ENCODE data around the gene ATP1A3.

ATP1A3 gene

DNA sequence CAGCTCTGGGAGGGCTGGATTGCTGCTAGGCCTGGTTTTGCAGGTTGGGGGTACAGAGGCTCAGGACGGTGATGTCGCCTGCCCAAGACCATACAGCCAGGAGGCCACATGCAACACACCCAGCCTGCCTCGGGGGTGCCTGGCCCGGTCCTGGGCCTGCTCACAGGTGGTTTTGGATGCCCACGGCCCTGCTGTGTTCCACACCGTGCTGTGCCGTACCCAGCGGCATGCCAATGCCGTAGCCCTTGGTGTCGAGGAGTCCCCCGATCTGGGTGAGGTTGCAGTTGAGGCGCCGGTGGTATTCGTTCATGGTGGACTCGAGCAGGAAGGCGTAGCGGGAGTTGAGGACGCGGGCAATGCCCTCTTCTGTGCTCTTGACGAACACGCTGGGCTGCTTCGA lies 11.5 kb upstream of the ATP1A3 start:
- Histone ChIP-seq H3K9me3 (ENCODE audit: insufficient read depth, low read depth, low read length) (no peaks in the 10 kb centered on the region), H3K27ac (ENCODE audit: low read length) (no peak overlapping the region), H3K27me3 (ENCODE audit: insufficient read depth, low read length) (peaks cover 20% of the 10 kb centered on the region), H3K4me1 (ENCODE audit: insufficient read depth, low read length) (no peaks in the 10 kb centered on the region), H3K9ac (ENCODE audit: low read depth, low read length) (no peak overlapping the region), H3K4me3 (ENCODE audit: low read length) (no peak overlapping the region), H3K36me3 (ENCODE audit: insufficient read depth, low read depth, low read length) (peaks cover 17% of the 10 kb centered on the region; the same call in 1 of the 2 replicates)

DNA sequence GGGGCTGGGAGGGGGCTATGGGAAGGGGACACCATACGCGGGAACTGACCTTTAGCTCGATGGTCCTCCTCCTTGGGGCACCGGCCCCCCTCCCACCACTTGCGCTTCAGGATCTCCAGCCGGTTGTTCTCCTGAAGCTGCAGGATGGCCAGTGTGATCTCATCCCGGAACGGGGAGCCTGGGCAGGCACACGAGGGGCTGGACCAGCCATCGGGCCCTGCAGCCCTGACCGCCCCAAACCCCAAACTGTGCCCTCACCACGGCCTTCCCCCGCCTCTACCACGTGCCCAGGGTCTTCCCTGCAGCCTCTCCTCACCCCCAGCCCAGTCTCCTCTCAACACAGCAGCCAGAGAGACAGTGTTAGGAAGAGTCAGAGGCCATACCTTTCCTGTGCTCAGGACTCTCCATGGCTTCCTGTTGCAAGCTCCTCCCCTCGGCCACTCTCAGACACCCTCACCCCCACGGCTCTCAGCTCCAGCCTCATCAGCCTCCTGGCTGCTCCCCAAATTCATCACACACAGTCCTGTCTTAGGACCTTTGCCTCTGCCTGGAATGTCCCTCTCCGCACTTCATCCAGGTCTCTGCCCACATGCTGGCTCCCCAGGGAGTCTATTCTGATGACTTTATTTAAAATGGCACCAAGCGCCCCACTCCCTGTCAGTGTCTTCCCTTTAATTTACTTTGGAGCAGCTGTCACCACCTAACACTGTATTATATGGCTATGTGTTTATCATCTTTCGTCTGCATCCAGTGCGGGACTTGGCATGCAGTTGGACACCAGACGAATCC lies 9.7 kb upstream of the ATP1A3 start:
- Histone ChIP-seq H3K4me3 (ENCODE audit: low read length) (no peak overlapping the region), H3K36me3 (ENCODE audit: insufficient read depth, low read depth, low read length) (peaks cover 17% of the 10 kb centered on the region; the same call in 1 of the 2 replicates), H3K9ac (ENCODE audit: low read depth, low read length) (no peak overlapping the region), H3K27me3 (ENCODE audit: insufficient read depth, low read length) (peaks cover 36% of the 10 kb centered on the region), H3K9me3 (ENCODE audit: insufficient read depth, low read depth, low read length) (no peaks in the 10 kb centered on the region), H3K27ac (ENCODE audit: low read length) (no peak overlapping the region), H3K4me1 (ENCODE audit: insufficient read depth, low read length) (peaks cover 4% of the 10 kb centered on the region; the same call in 1 of the 2 replicates)

DNA sequence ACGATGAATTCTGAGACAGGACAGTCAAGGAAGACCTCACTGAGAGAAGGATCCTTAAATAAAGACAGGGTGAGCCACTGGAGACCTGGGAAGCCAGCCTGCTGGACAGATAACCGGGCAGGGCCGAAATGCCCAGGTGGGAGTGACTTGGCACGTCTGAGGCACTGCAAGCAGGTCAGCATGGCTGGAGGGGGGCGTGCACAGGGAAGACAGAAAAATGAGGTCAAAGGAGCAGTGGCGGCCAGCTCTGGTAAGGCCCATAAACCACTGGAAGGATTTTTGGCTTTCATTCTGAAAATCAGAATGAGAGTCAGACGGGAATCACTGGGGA lies 5.8 kb upstream of the ATP1A3 start:
- Histone ChIP-seq H3K9ac (ENCODE audit: low read depth, low read length) (no peak overlapping the region), H3K4me3 (ENCODE audit: low read length) (no peak overlapping the region), H3K36me3 (ENCODE audit: insufficient read depth, low read depth, low read length) (peaks cover 10% of the 10 kb centered on the region; the same call in 1 of the 2 replicates), H3K4me1 (ENCODE audit: insufficient read depth, low read length) (peaks cover 10% of the 10 kb centered on the region; the same call in 1 of the 2 replicates), H3K27me3 (ENCODE audit: insufficient read depth, low read length) (peaks cover 73% of the 10 kb centered on the region), H3K27ac (ENCODE audit: low read length) (no peak overlapping the region), H3K9me3 (ENCODE audit: insufficient read depth, low read depth, low read length) (no peaks in the 10 kb centered on the region)

DNA sequence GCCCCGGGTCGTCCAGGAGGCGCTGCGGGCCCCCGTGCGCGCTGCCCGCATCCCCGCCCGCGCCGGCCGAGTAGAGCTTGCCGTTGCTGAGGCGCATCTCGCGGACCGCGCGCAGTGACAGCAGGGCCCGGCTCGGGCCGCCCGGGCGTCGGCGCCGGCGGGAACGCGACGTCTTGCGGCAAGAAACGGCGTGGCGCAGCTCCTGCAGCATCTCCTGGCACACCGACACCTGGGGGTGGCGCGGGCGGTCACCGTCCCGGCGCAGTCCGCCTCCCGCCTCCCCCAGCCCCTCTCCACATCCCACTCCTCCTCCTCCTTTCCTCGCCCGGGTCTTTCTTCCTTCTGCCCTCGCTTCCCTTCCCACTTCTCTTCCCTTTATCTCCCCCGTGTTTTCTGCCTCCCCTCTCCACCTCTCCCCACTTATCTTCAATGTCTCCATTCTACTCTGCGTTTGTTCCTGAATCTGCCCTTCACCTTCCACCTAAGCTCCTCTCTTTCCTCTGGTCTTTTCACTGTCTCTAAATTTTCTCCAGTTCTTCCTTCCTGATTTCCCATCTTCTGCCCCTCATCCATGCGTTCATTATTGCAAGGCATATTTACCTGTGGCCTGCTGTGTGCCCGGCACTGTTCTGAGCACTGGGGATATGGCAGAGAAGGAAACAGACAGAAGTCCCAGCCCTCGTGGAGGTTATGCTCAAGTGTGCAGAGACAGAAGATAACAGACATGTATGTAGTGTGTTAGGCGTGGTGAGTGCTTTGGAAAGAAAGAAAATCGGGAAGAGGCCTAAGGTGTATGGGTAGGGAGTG lies 5.2 kb upstream of the ATP1A3 start:
- peaks cover 10% of the 10 kb centered on the region; the same call in 1 of the 2 replicates for H3K4me1 ChIP-seq (ENCODE audit: insufficient read depth, low read length)
- H3K27me3 ChIP-seq (ENCODE audit: insufficient read depth, low read length) = peaks cover 79% of the 10 kb centered on the region
- H3K36me3 ChIP-seq (ENCODE audit: insufficient read depth, low read depth, low read length) = 0 out of 2 replicates have a peak, but pooled peaks cover 4% of the 10 kb centered on the region
- H3K9ac ChIP-seq (ENCODE audit: low read depth, low read length) = 0 out of 2 replicates have a peak overlapping the region, but pooled peaks have one; percentile 27
- no peak overlapping the region for H3K27ac ChIP-seq (ENCODE audit: low read length)
- H3K9me3 ChIP-seq (ENCODE audit: insufficient read depth, low read depth, low read length) = no peaks in the 10 kb centered on the region
- peak overlapping the region; percentile 34; the same call in 1 of the 2 replicates for H3K4me3 ChIP-seq (ENCODE audit: low read length)

- H3K27me3 ChIP-seq (ENCODE audit: insufficient read depth, low read length) = peaks cover 85% of the 10 kb centered on the region
- no peaks in the 10 kb centered on the region for H3K9me3 ChIP-seq (ENCODE audit: insufficient read depth, low read depth, low read length)
- 0 out of 2 replicates have a peak, but pooled peaks cover 4% of the 10 kb centered on the region for H3K36me3 ChIP-seq (ENCODE audit: insufficient read depth, low read depth, low read length)
- H3K9ac ChIP-seq (ENCODE audit: low read depth, low read length) = no peak overlapping the region
- peaks cover 10% of the 10 kb centered on the region; the same call in 1 of the 2 replicates for H3K4me1 ChIP-seq (ENCODE audit: insufficient read depth, low read length)
- H3K27ac ChIP-seq (ENCODE audit: low read length) = no peak overlapping the region
- peak overlapping the region; percentile 52 for H3K4me3 ChIP-seq (ENCODE audit: low read length)
Observed at GRCh38 chr19:41998246-41999020, 4.4 kb upstream of the ATP1A3 start.

- H3K36me3 ChIP-seq (ENCODE audit: insufficient read depth, low read depth, low read length) = 0 out of 2 replicates have a peak, but pooled peaks cover 4% of the 10 kb centered on the region
- peak overlapping the region; percentile 52 for H3K4me3 ChIP-seq (ENCODE audit: low read length)
- H3K27ac ChIP-seq (ENCODE audit: low read length) = no peak overlapping the region
- no peaks in the 10 kb centered on the region for H3K9me3 ChIP-seq (ENCODE audit: insufficient read depth, low read depth, low read length)
- H3K9ac ChIP-seq (ENCODE audit: low read depth, low read length) = no peak overlapping the region
- peaks cover 10% of the 10 kb centered on the region; the same call in 1 of the 2 replicates for H3K4me1 ChIP-seq (ENCODE audit: insufficient read depth, low read length)
- peaks cover 90% of the 10 kb centered on the region for H3K27me3 ChIP-seq (ENCODE audit: insufficient read depth, low read length)
Observed at GRCh38 chr19:41997851-41998229, 3.8 kb upstream of the ATP1A3 start.

GRCh38 chr19:41997121-41997850 lies 3.3 kb upstream of the ATP1A3 start:
- no peaks in the 10 kb centered on the region for H3K9me3 ChIP-seq (ENCODE audit: insufficient read depth, low read depth, low read length)
- peak overlapping the region; percentile 56; the same call in 1 of the 2 replicates for H3K4me3 ChIP-seq (ENCODE audit: low read length)
- H3K36me3 ChIP-seq (ENCODE audit: insufficient read depth, low read depth, low read length) = 0 out of 2 replicates have a peak, but pooled peaks cover 4% of the 10 kb centered on the region
- peaks cover 10% of the 10 kb centered on the region; the same call in 1 of the 2 replicates for H3K4me1 ChIP-seq (ENCODE audit: insufficient read depth, low read length)
- H3K9ac ChIP-seq (ENCODE audit: low read depth, low read length) = no peak overlapping the region
- H3K27me3 ChIP-seq (ENCODE audit: insufficient read depth, low read length) = peaks cover 92% of the 10 kb centered on the region
- H3K27ac ChIP-seq (ENCODE audit: low read length) = no peak overlapping the region

GRCh38 chr19:41995959-41996797 lies 2.1 kb upstream of the ATP1A3 start:
- Histone ChIP-seq H3K27ac (ENCODE audit: low read length) (no peak overlapping the region), H3K9me3 (ENCODE audit: insufficient read depth, low read depth, low read length) (no peaks in the 10 kb centered on the region), H3K27me3 (ENCODE audit: insufficient read depth, low read length) (peaks cover 82% of the 10 kb centered on the region), H3K9ac (ENCODE audit: low read depth, low read length) (no peak overlapping the region), H3K4me1 (ENCODE audit: insufficient read depth, low read length) (peaks cover 10% of the 10 kb centered on the region; the same call in 1 of the 2 replicates), H3K4me3 (ENCODE audit: low read length) (no peak overlapping the region), H3K36me3 (ENCODE audit: insufficient read depth, low read depth, low read length) (no peaks in the 10 kb centered on the region)

DNA sequence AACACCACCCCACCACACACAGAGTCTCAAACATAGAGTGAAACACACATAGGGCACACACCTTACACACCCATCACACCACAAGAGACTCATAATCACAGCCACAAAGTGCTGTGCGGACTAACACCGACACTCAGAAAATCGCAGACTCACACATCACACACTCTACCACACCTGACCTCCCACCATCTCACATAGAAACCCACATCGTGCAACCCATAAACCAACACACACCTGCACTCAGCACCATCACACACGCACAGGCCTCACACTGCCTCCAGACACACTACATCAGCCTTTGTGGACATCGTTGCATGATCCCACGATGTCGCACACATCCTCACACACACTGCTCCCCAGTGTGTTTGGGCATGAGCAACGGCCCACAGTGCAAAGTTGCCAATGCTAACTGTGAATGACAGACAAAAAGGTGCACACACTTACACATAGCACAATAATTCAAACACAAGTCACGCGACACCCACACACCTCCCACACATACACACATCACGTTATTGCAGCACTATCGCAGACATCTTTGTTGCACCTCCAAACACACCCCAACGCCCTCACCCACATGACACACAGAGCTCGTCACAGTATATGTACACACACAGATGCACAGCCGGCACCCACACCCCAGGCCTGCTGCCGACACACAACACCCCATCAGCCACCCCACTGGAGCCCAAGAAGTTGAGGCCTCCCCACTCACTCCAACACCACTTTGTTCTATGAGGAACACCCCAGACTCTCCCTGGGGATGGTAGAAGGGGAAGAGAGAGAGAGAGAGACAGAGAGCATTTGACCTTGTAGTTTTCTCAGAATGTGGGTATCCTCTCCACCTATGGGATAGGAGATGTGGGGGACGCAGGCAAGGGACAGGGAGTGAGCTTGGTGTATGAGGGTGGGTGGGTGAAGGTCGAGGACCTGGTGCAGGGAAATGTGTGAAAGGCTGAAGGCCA lies 1.2 kb upstream of the ATP1A3 start:
- H3K9me3 ChIP-seq (ENCODE audit: insufficient read depth, low read depth, low read length) = no peaks in the 10 kb centered on the region
- no peak overlapping the region for H3K4me3 ChIP-seq (ENCODE audit: low read length)
- H3K27me3 ChIP-seq (ENCODE audit: insufficient read depth, low read length) = peaks cover 76% of the 10 kb centered on the region
- no peaks in the 10 kb centered on the region for H3K36me3 ChIP-seq (ENCODE audit: insufficient read depth, low read depth, low read length)
- no peak overlapping the region for H3K9ac ChIP-seq (ENCODE audit: low read depth, low read length)
- H3K4me1 ChIP-seq (ENCODE audit: insufficient read depth, low read length) = peaks cover 10% of the 10 kb centered on the region; the same call in 1 of the 2 replicates
- H3K27ac ChIP-seq (ENCODE audit: low read length) = no peak overlapping the region
